GM21360 (cell line): ENCODE measurements around the gene C16orf54.
"Not testable (repeated sequence)": the region's sequence is repeated elsewhere in the genome, so short reads cannot be mapped to it uniquely, and the experiment has no call there.

Experiments used
- ATAC-seq: cut with Tn5 transposase; IDR thresholded peaks from one replicate; pipeline ENCODE4 v1.9.1; 2021; ENCODE audit warnings: mild to moderate bottlenecking, moderate library complexity; ENCODE audit not compliant: unreplicated experiment

Gene C16orf54

DNA sequence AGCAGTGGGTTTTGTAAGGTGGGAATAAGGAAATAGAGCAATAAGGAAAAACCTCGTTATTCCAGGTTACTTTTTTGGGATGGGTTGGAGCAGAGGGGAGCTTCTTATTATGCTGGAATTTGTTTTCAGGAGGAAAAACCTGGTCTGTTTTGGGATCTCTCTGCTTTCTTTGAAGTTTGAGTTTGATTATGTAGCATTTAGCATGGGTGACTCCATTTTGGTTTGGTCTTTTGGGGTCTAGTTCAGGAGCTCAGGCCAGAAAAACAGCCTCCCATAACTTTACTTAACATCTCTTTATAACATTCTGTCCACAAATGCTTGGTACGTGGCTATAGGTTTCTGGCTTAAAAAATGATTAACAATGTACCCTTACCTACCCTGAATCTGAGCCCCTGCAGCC lies 23.7 kb upstream of the C16orf54 start:
- ATAC-seq = no peak

DNA sequence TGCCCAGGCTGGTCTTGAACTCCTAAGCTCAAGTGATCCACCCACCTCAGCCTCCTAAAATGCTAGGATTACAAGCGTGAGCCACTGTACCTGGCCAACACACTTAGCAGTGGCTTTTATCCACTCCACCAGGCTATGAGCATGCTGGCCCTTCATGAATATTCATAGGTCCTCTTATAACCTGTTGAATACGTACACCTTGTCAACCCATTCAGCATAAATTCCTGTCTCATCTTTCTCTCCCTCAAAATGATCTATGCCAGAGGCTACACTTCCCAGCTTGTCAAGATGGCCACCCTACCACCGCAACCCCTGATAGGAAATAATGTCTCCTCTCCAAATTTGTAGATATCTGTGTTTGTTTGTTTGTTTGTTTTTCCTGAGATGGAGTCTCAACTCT lies 21.3 kb upstream of the C16orf54 start:
- ATAC-seq = no peak

GRCh38 chr16:29766571-29766970 lies 20.8 kb upstream of the C16orf54 start:
- ATAC-seq = no peak

- ATAC-seq = no peak
Observed at GRCh38 chr16:29765167-29766032, 19.6 kb upstream of the C16orf54 start.

DNA sequence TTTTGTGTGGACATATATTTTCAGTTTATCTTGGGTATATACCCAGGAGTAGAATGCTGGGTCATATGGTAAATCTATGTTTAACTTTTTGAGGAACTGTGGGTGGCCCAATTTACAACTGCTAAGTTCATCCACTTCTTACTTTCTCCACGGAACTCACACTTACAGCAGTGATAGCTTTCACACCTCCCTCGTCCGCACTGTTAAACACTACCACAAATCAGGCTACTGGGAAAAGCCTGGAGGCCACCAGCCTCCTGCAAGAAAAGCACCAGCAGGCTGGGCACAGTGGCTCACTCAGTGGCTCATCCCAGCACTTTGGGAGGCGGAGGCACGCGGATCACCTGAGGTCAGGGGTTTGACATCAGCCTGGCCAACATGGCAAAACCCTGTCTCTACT lies 17.5 kb upstream of the C16orf54 start:
- no peak for ATAC-seq

DNA sequence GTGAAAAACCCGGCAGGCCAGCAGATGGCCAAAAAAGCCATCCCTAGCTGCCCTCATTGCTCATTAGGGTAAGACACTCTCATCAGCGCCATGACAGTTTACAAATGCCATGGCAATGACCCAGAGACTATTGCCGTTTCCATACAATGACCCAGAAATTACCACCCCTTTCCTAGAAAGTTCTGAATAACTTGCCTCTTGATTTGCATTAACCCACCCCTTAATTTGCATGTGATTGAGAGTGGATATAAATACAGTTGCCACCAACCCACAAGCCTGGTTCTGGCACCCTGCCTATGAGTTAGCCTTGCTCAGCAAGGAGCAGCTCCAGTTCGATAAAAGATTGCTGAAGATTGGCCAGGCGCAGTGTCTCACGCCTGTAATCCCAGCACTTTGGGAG lies 16.1 kb upstream of the C16orf54 start:
- no peak for ATAC-seq

DNA sequence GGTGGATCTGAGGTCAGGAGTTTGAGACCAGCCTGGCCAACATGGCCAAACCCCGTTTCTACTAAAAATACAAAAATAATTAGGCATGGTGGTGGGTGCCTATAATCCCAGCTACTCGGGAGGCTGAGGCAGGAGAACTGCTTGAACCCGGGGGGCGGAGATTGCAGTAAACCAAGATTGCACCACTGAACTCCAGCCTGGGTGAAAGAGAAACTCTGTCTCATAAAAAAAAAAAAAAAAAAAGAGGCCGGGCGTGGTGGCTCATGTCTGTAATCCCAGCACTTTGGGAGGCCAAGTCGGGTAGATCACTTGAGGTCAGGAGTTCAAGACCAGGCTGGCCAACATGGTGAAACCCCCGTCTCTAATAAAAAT lies 15.5 kb upstream of the C16orf54 start:
- not testable (repeated sequence) for ATAC-seq

- ATAC-seq = no peak
Observed at GRCh38 chr16:29760567-29761279, 14.9 kb upstream of the C16orf54 start.

DNA sequence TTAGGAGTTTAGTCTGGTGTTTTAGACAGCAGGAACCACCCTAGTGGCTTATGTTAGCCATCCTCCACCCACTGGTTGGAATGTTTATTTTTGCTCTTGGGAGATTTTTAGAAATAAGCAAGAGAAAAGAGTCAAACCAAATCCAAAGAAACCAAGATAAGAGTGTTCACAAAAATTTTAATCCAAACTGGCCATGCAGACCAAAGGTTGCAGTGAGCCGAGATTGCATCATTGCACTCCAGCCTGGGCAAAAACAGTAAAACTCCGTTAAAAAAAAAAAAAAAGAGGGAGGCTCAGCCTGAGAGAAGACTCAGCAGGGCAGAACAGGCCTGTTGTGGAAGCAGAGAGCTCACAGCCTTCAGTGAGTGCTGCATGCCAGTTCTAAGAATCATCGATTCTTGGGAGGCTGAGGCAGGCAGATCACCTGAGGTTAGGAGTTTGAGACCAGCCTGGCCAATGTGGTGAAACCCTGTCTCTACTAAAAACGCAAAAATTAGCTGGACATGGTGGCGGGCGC lies 12.2 kb upstream of the C16orf54 start:
- ATAC-seq = no peak

DNA sequence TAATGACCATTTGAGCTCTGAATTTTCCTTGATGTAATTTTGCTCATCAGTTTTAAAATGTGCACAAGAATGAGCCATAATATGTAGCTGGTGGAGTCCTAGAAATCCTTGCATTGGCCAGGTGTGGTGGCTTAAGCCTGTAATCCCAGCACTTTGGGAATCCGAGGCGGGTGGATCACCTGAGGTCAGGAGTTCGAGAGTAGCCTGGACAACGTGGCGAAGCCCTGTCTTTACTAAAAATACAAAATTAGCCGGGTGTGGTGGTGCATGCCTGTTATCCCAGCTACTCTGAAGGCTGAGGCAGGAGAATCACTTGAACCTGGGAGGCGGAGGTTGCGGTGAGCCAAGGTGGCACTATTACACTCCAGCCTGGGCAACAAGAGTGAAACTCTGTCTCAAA lies 11.3 kb upstream of the C16orf54 start:
- not testable (repeated sequence) for ATAC-seq

- ATAC-seq = no peak
Observed at GRCh38 chr16:29756654-29757053, 10.9 kb upstream of the C16orf54 start.

DNA sequence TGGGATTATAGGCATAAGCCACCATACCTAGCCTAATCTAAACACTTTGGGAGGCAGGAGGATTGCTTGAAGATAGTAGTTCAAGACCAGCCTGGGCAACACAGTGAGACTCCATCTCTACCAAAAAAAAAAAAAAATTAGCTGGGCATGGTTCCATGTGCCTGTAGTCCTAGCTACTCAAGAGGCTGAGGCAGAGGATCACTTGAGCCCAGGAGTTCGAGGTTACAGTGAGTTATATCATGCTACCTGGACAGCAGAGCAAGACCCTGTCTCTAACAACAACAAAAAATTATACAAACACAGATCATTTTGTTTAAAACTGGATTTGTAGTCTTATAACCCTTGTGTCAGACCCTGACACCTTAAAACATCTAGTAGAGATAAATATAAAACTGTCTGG lies 7.7 kb upstream of the C16orf54 start:
- no peak for ATAC-seq

GRCh38 chr16:29748760-29749149 lies 3.0 kb upstream of the C16orf54 start:
- not testable (repeated sequence) for ATAC-seq

GRCh38 chr16:29747947-29748759 lies 2.4 kb upstream of the C16orf54 start:
- no peak for ATAC-seq

DNA sequence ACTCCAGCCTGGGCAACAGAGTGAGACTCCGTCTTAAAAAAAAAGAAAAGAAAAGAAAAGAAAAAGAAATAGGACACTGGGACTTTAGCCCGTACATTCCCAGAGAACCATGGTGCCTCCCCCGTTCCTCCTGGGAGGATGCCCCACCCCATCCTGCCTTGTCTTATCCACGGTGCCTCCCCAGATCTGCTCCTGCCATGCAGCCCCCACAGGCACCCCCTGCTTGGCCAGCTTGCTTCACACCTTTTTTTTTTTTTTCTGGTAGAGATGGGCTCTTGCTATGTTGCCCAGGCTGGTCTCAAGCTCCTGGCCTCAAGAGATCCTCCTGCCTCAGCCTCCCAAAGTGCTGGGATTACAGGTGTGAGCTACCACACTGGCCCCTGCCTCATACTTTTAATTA lies 728 bp upstream of the C16orf54 start:
- not testable (repeated sequence) for ATAC-seq

GRCh38 chr16:29745121-29745852 lies 503 bp downstream of the C16orf54 start:
- ATAC-seq = peak; percentile 41

DNA sequence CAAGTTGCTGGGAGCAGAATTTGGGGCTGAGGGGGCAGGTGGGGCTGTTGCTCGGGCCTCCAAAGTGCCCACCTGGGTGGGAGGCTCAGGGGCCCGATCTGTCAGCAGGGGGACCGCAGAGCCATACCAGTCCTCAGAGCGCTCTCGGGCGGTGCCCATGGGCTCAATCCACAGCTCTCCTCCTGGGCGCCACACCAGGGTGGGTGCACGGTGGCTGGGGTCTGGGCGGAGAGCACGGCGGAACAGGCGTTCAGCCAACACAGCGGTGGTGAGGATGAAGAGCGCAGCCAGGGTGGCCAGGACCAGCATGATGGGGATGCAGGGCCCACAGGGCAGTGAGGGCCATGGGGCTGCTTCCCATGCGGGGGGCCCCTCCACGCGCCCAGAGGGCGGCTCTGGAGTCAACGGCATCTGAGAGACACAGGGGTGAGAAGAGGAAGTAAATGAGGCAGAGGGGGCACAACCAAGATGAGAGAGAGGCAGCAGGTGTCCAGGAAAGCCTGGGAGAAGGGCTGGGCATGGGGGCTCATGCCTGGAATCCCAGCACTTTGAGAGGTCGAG lies 1.2 kb downstream of the C16orf54 start:
- ATAC-seq = no peak

GRCh38 chr16:29743827-29744531 lies 1.8 kb downstream of the C16orf54 start:
- no peak for ATAC-seq

DNA sequence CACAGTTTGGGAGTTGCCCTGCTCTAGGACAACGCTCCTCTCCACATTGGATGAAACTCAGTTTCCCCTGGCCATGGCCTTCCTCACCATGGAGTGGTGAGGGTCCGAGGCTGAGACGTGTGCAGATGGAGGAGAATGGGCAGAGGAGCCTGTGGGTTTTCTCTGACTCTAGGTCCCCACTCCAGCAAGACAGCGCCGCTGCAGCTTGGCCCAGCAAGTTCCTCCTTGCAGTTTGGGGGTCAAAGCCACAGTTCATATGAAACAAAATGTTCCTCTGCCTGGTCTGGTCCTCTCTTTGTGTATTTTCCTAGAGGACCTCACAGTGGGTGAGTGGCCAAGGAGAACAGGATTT lies 2.3 kb downstream of the C16orf54 start:
- no peak for ATAC-seq
